ENCODE data around the gene ANAPC4.
"Not testable (repeated sequence)": the region's sequence is repeated elsewhere in the genome, so short reads cannot be mapped to it uniquely, and the experiment has no call there.

Gene ANAPC4

GRCh38 chr4:25358515-25359275, 18.4 kb upstream of the ANAPC4 start:
- ATAC-seq (replicated peaks): no peak
- Mint-ChIP-seq H3K4me3 (no peak overlapping the region), H3K4me1 (no peaks in the 10 kb centered on the region), H3K9me3 (peaks cover 0 to 4% of the 10 kb centered on the region in 2 donors), H3K27me3 (no peaks in the 10 kb centered on the region), H3K36me3 (peaks cover 33 to 36% of the 10 kb centered on the region in 2 donors), H3K27ac (no peak overlapping the region)
- no peak for DNase-seq

GRCh38 chr4:25361253-25361652, 15.8 kb upstream of the ANAPC4 start:
- ATAC-seq (replicated peaks) (no peak), DNase-seq (no peak)
- Mint-ChIP-seq H3K36me3 (peaks cover 36 to 39% of the 10 kb centered on the region in 2 donors), H3K27ac (no peak overlapping the region), H3K4me3 (no peak overlapping the region), H3K27me3 (no peaks in the 10 kb centered on the region), H3K4me1 (no peaks in the 10 kb centered on the region), H3K9me3 (peaks cover 0 to 4% of the 10 kb centered on the region in 2 donors)

- ATAC-seq (replicated peaks): no peak
- H3K27ac Mint-ChIP-seq: no peak overlapping the region
- no peaks in the 10 kb centered on the region for H3K4me1 Mint-ChIP-seq
- no peak for DNase-seq
- H3K27me3 Mint-ChIP-seq: no peaks in the 10 kb centered on the region
- H3K36me3 Mint-ChIP-seq: peaks cover 9 to 26% of the 10 kb centered on the region in 2 donors
- H3K9me3 Mint-ChIP-seq: no peaks in the 10 kb centered on the region
- H3K4me3 Mint-ChIP-seq: no peak overlapping the region
Measured at GRCh38 chr4:25367004-25367621, 9.9 kb upstream of the ANAPC4 start.

- DNase-seq: no peak
- Mint-ChIP-seq H3K27me3 (no peaks in the 10 kb centered on the region), H3K4me1 (no peaks in the 10 kb centered on the region), H3K36me3 (peaks cover 11 to 29% of the 10 kb centered on the region in 2 donors), H3K27ac (no peak overlapping the region), H3K4me3 (no peak overlapping the region), H3K9me3 (no peaks in the 10 kb centered on the region)
- ATAC-seq (replicated peaks): no peak
Measured at GRCh38 chr4:25367877-25368276, 9.2 kb upstream of the ANAPC4 start.

- Mint-ChIP-seq H3K27me3 (no peaks in the 10 kb centered on the region), H3K9me3 (no peaks in the 10 kb centered on the region), H3K36me3 (peaks cover 11 to 29% of the 10 kb centered on the region in 2 donors), H3K4me1 (no peaks in the 10 kb centered on the region), H3K27ac (no peak overlapping the region), H3K4me3 (no peak overlapping the region)
- DNase-seq (no peak), ATAC-seq (replicated peaks) (no peak)
Measured at GRCh38 chr4:25368315-25368714, 8.7 kb upstream of the ANAPC4 start.

GRCh38 chr4:25370242-25370641, 6.8 kb upstream of the ANAPC4 start:
- H3K36me3 Mint-ChIP-seq: peaks cover 8 to 21% of the 10 kb centered on the region in 2 donors
- no peaks in the 10 kb centered on the region for H3K4me1 Mint-ChIP-seq
- DNase-seq (no peak), ATAC-seq (replicated peaks) (no peak)
- H3K9me3 Mint-ChIP-seq: no peaks in the 10 kb centered on the region
- no peak overlapping the region for H3K4me3 Mint-ChIP-seq
- H3K27ac Mint-ChIP-seq: no peak overlapping the region
- H3K27me3 Mint-ChIP-seq: no peaks in the 10 kb centered on the region

GRCh38 chr4:25372549-25372948, 4.5 kb upstream of the ANAPC4 start:
- peak overlapping the region; percentile 10 for H3K27ac Mint-ChIP-seq
- DNase-seq; H3K4me3 Mint-ChIP-seq; H3K27me3 Mint-ChIP-seq; H3K9me3 Mint-ChIP-seq; H3K4me1 Mint-ChIP-seq; ATAC-seq (replicated peaks): not testable (repeated sequence)
- H3K36me3 Mint-ChIP-seq: peaks cover 7 to 20% of the 10 kb centered on the region in 2 donors

- DNase-seq: no peak
- H3K9me3 Mint-ChIP-seq: peaks cover 0 to 2% of the 10 kb centered on the region in 2 donors
- H3K36me3 Mint-ChIP-seq: peaks cover 8 to 16% of the 10 kb centered on the region in 2 donors
- peak overlapping the region; percentile 94 for H3K27ac Mint-ChIP-seq
- H3K4me1 Mint-ChIP-seq: peaks cover 0 to 5% of the 10 kb centered on the region in 2 donors
- no peak overlapping the region for H3K4me3 Mint-ChIP-seq
- peak; percentile 5 to 9 for ATAC-seq (replicated peaks)
- H3K27me3 Mint-ChIP-seq: no peaks in the 10 kb centered on the region
Measured at GRCh38 chr4:25377572-25378436, 741 bp downstream of the ANAPC4 start.

- no peak for DNase-seq
- H3K4me1 Mint-ChIP-seq: peaks cover 0 to 5% of the 10 kb centered on the region in 2 donors
- H3K36me3 Mint-ChIP-seq: peaks cover 10 to 20% of the 10 kb centered on the region in 2 donors
- peaks cover 0 to 2% of the 10 kb centered on the region in 2 donors for H3K9me3 Mint-ChIP-seq
- no peaks in the 10 kb centered on the region for H3K27me3 Mint-ChIP-seq
- H3K4me3 Mint-ChIP-seq: no peak overlapping the region
- ATAC-seq (replicated peaks): no peak
- H3K27ac Mint-ChIP-seq: no peak overlapping the region
Measured at GRCh38 chr4:25378437-25378743, 1.3 kb downstream of the ANAPC4 start.

GRCh38 chr4:25379591-25379990, 2.5 kb downstream of the ANAPC4 start:
- H3K9me3 Mint-ChIP-seq: peaks cover 0 to 2% of the 10 kb centered on the region in 2 donors

GRCh38 chr4:25383647-25384046, 6.6 kb downstream of the ANAPC4 start:
- H3K4me1 Mint-ChIP-seq: no peaks in the 10 kb centered on the region
- H3K9me3 Mint-ChIP-seq: no peaks in the 10 kb centered on the region
- H3K27me3 Mint-ChIP-seq: no peaks in the 10 kb centered on the region
- no peak overlapping the region for H3K4me3 Mint-ChIP-seq
- peaks cover 21 to 42% of the 10 kb centered on the region in 2 donors for H3K36me3 Mint-ChIP-seq
- no peak overlapping the region for H3K27ac Mint-ChIP-seq
- ATAC-seq (replicated peaks) (no peak), DNase-seq (no peak)

More at GRCh38 chr4:25379591-25379990, 2.5 kb downstream of the ANAPC4 start:
- H3K4me3 Mint-ChIP-seq: no peak overlapping the region
- H3K27ac Mint-ChIP-seq: no peak overlapping the region
- H3K27me3 Mint-ChIP-seq: no peaks in the 10 kb centered on the region
- DNase-seq (no peak), ATAC-seq (replicated peaks) (no peak)
- H3K36me3 Mint-ChIP-seq: peaks cover 14 to 25% of the 10 kb centered on the region in 2 donors
- peaks cover 0 to 5% of the 10 kb centered on the region in 2 donors for H3K4me1 Mint-ChIP-seq

- Mint-ChIP-seq H3K27me3 (no peaks in the 10 kb centered on the region), H3K27ac (no peak overlapping the region), H3K36me3 (peaks cover 26 to 49% of the 10 kb centered on the region in 2 donors), H3K9me3 (no peaks in the 10 kb centered on the region), H3K4me3 (no peak overlapping the region), H3K4me1 (no peaks in the 10 kb centered on the region)
- DNase-seq: no peak
- no peak for ATAC-seq (replicated peaks)
Measured at GRCh38 chr4:25386926-25387325, 9.9 kb downstream of the ANAPC4 start.

GRCh38 chr4:25397305-25397704, 20.2 kb downstream of the ANAPC4 start:
- Mint-ChIP-seq H3K36me3 (peaks cover 56 to 67% of the 10 kb centered on the region in 2 donors), H3K4me1 (no peaks in the 10 kb centered on the region), H3K27me3 (no peaks in the 10 kb centered on the region), H3K9me3 (peaks cover 3 to 4% of the 10 kb centered on the region in 2 donors), H3K4me3 (no peak overlapping the region), H3K27ac (no peak overlapping the region)
- no peak for DNase-seq
- ATAC-seq (replicated peaks): no peak

GRCh38 chr4:25399510-25399909, 22.4 kb downstream of the ANAPC4 start:
- ATAC-seq (replicated peaks): no peak
- Mint-ChIP-seq H3K27me3 (no peaks in the 10 kb centered on the region), H3K4me1 (no peaks in the 10 kb centered on the region), H3K9me3 (peaks cover 3 to 4% of the 10 kb centered on the region in 2 donors), H3K36me3 (peaks cover 56 to 65% of the 10 kb centered on the region in 2 donors), H3K4me3 (no peak overlapping the region), H3K27ac (no peak overlapping the region)
- DNase-seq: no peak

All from stimulated activated naive B cell treated with anti-CD40 and anti-IgM and Interleukin-4, amounts not matched to agents 10 μg/mL and 1 μg/mL and 100 μg/mL, for 72 hours (primary cell).